GM12872 (cell line): ENCODE results near the gene OR2AP1.

Experiments
- CTCF ChIP-seq: IDR thresholded peaks from 3 replicates; pipeline ENCODE4 v1.5.1; 2011; ENCODE audit warnings: low read depth, mild to moderate bottlenecking, low read length, moderate library complexity; ENCODE audit not compliant: insufficient read depth

The OR2AP1 gene

GRCh38 chr12:55572168-55572567, at the start of gene OR2AP1:
Gene OR2AP1 (plus strand): TSS chr12:55572468. CDS start chr12:55574415, 1,947 bp downstream.
- no peak for TF ChIP-seq CTCF

- no peak for TF ChIP-seq CTCF
These were observed 23.5 kb upstream of the OR2AP1 start for GRCh38 chr12:55548756-55549155.

- TF ChIP-seq CTCF, result no peak
These were observed 23.0 kb upstream of the OR2AP1 start, which contains the start of gene OR6C4 for GRCh38 chr12:55549302-55549701. Gene OR6C4 (plus strand): TSS chr12:55549602. CDS start chr12:55551227, 1,625 bp downstream.

GRCh38 chr12:55554296-55554695, 18.0 kb upstream of the OR2AP1 start:
- TF ChIP-seq CTCF, result no peak

GRCh38 chr12:55582066-55582465, 9.8 kb downstream of the OR2AP1 start:
- no peak for TF ChIP-seq CTCF

- TF ChIP-seq CTCF, result no peak
These were observed 13.5 kb downstream of the OR2AP1 start for GRCh38 chr12:55585817-55586216.

GRCh38 chr12:55607821-55608594, 35.7 kb downstream of the OR2AP1 start:
- no peak for TF ChIP-seq CTCF
